ENCODE data around the gene YPEL2.
"Not testable (repeated sequence)": the region's sequence is repeated elsewhere in the genome, so short reads cannot be mapped to it uniquely, and the experiment has no call there.

YPEL2 gene

DNA sequence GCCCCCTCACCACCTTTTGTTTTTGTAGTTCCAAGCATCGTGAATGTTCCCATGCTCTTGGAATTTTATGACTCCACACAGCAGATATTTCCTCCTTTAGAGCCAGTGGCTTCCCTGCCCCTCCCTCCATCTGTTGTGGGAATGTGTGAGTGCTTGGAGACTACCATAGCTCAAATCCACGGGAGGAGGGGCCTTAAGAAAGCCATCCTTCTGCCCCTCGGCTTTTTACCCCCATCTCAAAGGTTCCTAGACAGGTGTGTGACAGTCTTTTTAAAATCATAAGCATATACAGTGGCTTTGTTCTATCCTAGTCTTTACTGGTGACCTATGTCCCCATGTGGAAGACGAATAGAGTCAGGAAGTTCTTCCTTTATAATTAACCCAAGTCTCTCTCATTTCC, 47.2 kb downstream of the YPEL2 start:
- DNase-seq = no peak

GRCh38 chr17:59380474-59380873, 49.0 kb downstream of the YPEL2 start:
- DNase-seq = no peak

DNA sequence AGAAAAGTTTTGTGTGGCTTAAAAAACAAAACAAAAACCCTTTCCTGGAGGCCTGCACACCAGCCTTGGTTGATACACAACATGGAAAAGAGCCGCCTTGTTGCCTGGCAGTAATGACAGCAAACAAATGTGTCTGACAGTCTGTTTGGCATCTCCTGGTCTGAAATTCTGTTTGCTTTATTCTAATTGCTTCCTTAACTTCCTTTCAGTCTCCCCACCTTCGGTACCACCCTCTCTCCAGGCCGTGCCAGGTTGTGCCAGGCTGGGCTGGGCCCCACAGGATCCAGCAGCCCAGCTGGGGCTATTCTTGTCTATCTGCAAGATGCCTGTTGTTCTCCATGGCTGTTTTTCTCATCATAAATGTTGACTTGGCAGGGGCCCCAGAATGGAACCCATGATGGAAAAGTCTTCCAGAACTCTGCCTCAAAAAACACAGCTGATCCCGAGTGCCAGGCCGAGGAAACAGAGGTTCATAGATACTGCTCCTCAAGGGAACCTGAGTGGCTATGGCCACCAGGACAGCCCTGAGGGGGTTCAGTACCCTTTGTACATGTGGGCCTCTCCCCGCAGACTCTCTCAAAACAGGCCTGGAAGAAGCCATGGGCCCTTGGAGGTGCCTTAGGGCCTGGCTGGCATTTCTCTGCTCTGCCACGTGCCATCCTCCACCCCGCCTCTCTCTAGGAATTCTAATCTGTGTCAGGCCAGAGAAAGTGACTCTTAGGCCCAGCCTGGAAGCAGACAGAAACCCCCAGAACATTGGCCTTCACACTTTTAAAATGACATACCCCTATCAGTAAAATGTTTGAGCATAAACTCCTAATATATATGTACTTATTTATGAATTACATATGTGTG, 50.5 kb downstream of the YPEL2 start:
- DNase-seq = peak; percentile 95

DNA sequence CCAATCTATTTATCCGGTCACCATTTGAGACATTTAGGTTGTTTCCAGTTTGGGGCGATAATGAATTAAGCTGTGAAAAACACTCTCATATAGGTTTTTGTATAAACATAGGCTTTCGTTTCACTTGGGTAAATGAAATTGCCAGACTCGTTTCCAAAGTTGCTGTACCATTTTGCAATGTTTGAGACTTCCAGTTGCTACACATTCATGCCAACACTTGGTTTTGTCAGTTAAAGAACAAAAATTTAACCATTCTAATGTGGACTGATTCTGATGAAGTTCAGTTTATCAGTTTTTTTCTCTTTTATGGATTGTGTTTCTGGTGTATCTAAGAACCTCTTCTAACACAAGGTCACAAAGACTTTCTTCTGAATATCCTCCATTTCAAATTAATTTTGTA, 52.4 kb downstream of the YPEL2 start:
- DNase-seq = no peak

DNA sequence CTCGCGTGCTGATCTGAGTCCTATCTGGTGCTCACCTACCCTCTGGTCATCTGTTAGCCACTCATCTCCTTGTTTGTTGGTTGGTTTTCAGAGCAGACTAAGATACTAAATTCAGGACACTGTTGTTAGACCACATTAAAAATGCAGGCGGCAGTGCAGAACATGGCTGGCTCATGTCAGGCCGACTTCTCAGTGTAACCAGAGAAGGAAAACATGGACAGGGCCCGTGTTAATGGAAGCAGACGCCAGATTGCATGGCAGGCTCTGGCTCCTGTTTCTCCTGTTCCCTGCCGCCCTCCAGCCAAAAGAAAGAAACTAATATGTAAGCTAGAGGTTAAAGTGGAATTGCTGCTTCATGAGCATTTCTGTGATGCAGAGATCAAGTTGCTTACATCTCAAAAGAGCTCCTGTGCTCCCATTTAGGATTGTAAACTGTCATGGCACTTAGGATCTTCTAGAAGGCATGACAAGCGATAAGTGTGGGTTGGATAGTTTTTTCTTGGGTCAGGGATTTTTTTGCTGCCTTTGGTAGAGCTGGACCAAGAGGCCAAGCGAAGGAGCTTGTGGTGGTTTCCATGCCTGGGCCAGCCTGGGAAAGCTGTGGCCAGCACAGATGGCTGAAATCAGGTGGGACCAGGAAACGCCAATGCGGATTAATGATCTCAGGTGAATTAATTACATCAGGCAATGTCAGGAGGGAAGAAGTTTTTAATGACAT, 56.1 kb downstream of the YPEL2 start:
- no peak for DNase-seq

DNA sequence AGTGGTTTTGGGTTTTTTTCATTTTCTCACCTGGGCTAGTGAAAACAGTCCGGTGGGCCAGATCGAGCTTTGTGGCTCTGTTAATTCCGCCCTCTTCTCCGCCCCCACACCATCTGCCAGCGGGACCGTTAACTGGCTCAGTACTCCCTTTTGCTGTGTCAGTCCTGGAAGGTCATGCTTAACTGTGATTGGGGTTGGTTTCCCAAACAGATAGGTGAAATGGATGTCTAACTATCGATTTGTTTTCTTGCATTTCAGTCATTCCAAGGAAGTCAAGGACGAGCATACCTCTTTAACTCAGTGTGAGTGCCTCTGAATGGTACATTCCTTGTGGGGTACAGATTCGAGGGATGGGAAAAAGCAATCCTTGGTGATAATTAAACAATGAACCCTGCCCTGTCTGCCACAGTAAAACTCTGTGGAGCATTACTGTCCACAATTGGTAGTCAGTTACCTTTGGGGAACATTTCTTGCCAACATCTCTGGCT, 56.7 kb downstream of the YPEL2 start:
- DNase-seq = no peak

GRCh38 chr17:59389066-59389465, 57.6 kb downstream of the YPEL2 start:
- DNase-seq = no peak

GRCh38 chr17:59391021-59391420, 59.6 kb downstream of the YPEL2 start:
- DNase-seq = no peak

GRCh38 chr17:59392973-59393679, 61.7 kb downstream of the YPEL2 start:
- no peak for DNase-seq

DNA sequence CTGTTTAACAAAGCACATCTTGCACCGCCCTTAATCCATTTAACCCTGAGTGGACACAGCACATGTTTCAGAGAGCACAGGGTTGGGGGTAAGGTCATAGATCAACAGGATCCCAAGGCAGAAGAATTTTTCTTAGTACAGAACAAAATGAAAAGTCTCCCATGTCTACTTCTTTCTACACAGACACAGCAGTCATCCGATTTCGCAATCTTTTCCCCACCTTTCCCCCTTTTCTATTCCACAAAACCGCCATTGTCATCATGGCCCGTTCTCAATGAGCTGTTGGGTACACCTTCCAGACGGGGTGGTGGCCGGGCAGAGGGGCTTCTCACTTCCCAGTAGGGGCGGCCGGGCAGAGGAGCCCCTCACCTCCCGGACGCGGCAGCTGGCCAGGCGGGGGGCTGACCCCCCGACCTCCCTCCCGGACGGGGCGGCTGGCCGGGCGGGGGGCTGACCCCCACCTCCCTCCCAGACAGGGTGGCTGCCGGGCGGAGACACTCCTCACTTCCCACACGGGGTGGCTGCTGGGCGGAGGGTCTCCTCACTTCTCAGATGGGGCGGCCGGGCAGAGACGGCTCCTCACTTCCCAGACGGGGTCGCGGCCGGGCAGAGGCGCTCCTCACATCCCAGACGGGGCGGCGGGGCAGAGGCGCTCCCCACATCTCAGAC, 62.4 kb downstream of the YPEL2 start:
- DNase-seq = not testable (repeated sequence)

- no peak for DNase-seq
Measured at GRCh38 chr17:59396134-59396826, 64.8 kb downstream of the YPEL2 start.

DNA sequence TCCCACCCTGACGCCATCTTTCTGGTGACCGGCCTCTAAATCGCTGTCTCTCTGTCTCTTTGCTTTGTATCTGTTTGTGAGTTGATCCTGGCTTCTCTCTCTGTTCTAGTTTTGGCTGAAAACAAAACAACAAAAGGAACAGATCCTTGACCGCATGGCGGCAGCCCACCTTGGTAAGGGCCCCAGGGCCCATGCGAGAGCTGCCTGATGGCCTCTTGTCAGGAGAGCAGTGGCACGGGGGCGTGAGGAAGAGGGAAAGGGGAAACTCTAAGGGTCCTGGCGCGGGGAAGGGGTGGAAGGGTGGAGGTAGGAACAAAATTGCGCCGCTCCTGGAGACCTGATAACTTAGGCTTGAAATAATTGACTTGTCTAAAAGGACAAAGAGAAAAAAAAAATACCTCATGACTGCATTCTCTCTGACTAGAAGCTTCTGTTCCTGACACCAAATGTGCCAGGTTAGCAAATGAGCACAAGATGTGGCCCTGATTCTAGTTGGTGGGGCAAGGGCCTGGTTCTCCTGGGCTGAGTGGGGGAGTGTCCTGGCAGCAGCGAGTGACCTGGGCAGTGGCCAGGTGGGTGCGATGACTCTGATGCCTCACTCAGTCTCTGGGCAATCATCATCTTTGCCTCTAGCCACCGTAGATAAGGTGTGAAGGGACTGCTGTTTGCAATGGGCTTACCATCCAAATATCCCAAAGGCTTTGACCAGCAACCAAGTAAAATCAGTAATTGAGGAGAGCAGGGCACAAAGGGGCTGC, 66.0 kb downstream of the YPEL2 start:
- DNase-seq = no peak

DNA sequence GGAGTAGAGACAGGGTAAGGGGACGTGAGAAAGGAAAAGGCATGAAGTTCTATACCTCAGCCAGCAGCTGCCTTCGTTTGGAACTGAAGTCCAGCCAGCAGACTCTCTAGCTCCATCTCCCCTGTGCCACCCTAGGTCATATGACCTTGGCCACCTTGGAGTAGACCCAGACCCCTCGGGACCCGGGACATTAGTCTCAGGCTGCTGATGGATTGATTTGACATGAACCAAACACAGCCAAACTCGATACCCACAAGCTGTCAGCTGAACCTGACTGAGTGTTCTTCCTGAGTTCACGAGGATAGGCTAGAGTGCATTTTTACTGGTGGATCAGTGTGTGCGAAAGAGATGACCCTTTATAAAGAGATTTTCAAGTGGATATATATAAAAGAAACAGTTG, 68.5 kb downstream of the YPEL2 start:
- DNase-seq = no peak

- DNase-seq = no peak
Measured at GRCh38 chr17:59400858-59401257, 69.4 kb downstream of the YPEL2 start.

GRCh38 chr17:59401274-59401673, 69.8 kb downstream of the YPEL2 start:
- DNase-seq = no peak

- no peak for DNase-seq
Measured at GRCh38 chr17:59401725-59402124, 70.3 kb downstream of the YPEL2 start.

GRCh38 chr17:59402760-59403159, 71.3 kb downstream of the YPEL2 start:
- no peak for DNase-seq

DNA sequence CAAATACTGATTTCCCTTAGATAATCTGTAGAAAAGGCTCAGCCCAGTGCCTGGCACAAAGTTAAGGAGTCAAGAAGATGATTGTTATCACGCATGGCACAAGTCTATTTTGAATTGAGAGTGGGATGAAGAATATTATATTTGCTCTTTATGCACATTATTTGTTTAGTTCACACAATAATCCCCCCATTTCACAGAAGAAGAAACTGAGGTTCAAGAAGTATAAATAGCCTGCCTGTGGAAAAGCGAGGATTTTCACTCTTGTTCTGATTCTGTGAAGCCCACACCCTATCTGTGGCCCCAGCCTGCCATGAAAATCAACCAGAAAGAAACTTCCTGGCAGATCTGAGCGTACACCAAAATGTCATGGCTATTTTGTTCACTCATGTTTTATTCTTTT, 73.0 kb downstream of the YPEL2 start:
- no peak for DNase-seq

DNA sequence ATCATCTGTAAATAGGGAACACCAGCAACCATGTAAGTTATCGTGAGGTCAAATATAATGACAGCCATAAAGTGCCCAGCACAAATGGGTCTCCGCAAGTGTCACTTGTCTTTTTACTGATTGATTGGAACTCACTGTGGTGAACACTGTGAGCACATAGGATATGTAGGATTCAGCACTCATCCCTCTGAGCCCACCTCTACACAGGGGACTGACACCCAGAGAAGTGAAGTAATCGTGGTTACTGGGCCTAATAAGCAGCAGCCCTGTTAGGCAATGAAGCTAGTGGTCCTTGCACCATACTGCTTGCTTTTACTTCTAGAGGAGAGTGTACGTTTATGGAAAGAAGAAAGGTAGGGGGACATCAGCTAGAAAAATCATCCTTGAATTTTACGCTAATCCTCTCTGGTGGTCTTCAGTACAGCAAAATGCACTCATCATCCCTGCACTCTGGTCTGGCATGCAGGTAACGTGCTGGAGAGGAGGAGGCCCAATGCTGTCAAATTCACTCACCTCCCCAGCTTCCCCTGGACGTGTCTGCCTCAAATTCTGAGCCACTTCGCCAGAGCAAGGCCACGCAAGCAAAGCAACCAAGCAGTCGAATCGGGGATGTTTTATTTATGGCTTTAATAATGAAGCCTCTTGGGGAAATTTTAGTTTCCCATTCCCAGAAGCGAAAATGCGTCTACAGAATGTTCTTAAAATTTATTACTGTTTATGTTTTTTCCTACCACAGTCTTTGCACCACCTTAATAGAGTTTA, 74.7 kb downstream of the YPEL2 start:
- DNase-seq = no peak

GRCh38 chr17:59406808-59407381, 75.4 kb downstream of the YPEL2 start:
- DNase-seq = peak; percentile 45
